ENCODE results near the gene MLST8. TPM values are rescaled to one million over a fixed set of nuclear protein-coding genes. Genes with fewer than 3 reads are reported as not detected.

MLST8 gene
- total RNA-seq, 2 donors from 2014 or later: 16.6 to 21.4 TPM

- intact Hi-C loops (cut with DNase I): no loop called here
- no peak for DNase-seq (ENCODE audit: low spot score)
These were observed 34.4 kb upstream of the MLST8 start for GRCh38 chr16:2170587-2171435.

DNA sequence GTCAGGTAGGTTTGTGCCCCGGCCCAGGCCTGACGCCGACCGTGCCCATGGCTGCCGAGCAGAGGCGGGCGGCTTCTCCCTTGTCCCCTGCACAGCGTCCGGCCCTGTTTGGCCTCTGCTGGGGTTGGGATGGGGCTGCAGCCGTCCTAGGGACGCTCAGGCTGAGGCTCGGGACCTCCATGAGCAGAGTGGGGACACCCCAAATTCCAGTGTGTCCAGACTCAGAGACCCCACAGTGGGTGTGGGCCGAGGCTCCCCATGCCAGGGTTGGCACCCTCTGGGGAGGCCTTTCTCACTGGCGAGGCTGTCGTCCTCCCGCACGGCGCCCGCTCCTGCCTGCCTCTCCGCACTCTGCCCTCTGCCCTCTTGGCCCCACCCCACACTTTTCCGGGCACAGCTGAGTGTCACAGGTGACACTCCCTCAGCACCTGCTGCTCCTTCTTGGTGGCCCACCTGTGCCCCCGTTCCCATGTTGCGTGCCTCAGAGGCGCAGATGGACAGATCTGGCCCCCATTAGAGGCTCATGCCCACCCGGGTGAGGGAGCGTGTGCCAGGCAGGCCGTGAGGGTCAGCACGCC, 33.6 kb upstream of the MLST8 start:
- intact Hi-C loops (cut with DNase I): no loop called here
- DNase-seq (ENCODE audit: low spot score): no peak

DNA sequence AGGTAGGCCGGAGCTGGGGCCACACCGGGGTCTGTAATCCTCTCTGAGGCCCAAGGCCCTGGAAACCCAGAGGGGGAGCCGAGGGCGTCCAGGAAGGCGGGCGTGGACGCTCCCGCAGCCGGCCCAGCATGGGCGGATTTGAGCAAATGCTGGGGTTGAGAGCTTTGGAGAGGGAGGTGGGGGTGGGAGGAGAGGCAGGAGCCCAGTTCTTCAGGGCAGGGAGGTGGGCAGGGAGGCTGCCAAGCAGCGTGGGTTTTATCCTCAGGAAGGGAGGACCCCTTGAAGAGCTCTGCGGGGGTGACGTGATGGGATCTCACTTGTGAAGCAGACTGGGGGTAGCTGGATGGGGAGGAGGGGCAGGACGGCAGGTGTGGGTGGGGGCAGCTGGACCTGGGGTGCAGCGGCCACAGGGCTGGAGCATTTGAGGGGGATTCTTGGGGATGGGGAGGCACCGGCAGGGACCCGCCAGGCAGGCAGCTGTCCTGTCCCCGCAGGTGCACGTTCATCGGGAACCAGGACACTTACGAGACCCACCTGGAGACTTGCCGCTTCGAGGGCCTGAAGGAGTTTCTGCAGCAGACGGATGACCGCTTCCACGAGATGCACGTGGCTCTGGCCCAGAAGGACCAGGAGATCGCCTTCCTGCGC, 32.4 kb upstream of the MLST8 start:
- intact Hi-C loops (cut with DNase I): no loop called here
- no peak for DNase-seq (ENCODE audit: low spot score)

- intact Hi-C loops (cut with DNase I): no loop called here
- DNase-seq (ENCODE audit: low spot score): no peak
These were observed 31.9 kb upstream of the MLST8 start for GRCh38 chr16:2173366-2173765.

GRCh38 chr16:2173916-2174315, 31.3 kb upstream of the MLST8 start:
- DNase-seq (ENCODE audit: low spot score): no peak
- intact Hi-C loops (cut with DNase I): no loop called here

DNA sequence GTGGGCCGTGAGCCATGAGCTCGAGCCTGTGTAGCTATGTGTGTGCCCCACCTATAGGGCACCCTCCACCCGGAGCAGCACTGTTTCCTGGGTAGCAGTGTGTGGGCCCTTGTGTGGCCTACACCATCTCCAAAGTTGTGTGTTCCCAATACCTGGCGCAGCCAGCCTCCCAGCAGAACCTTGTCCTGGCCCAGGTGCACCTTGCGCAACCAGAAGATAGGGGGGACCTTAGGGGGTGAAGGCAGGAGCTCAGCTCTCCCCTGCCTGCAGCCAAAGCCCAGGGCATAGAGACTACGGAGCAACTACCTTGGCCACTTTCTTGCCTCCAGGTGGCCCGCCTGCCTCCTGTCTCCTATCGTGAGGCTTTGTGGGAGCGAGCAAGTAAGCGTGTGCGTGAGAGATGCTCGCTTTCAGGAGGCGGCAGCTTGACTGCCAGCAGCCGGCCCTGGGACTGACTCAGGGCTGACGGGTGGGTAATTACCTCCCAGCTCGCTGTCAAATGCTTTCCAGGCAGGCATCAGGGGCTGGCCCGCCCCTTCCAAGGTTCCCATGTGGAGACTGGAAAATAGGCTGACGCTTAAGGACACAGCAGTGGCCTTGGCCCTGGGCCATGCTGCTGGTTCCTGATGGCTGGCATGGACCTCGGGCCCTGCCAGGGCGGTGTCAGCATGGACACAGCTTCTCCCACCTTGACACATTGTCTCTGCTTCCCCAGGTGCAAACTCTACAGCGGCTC, 30.7 kb upstream of the MLST8 start:
- DNase-seq (ENCODE audit: low spot score): no peak
- intact Hi-C loops (cut with DNase I): no loop called here

GRCh38 chr16:2175454-2175853, 29.8 kb upstream of the MLST8 start:
- intact Hi-C loops (cut with DNase I): no loop called here
- no peak for DNase-seq (ENCODE audit: low spot score)

DNA sequence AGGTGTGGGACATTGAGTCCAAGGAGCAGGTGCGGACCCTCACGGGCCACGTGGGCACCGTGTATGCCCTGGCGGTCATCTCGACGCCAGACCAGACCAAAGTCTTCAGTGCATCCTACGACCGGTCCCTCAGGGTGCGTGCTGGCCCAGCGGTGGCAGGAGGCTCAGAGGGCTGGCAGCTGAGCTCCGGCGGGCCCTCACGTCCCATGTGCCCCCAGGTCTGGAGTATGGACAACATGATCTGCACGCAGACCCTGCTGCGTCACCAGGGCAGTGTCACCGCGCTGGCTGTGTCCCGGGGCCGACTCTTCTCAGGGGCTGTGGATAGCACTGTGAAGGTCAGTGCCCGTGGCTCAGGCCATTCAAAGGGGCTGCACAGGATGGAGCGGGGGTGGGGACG, 29.2 kb upstream of the MLST8 start:
- intact Hi-C loops (cut with DNase I): no loop called here
- DNase-seq (ENCODE audit: low spot score): no peak

GRCh38 chr16:2177101-2177500, 28.2 kb upstream of the MLST8 start:
- intact Hi-C loops (cut with DNase I): no loop called here
- no peak for DNase-seq (ENCODE audit: low spot score)

- no peak for DNase-seq (ENCODE audit: low spot score)
- intact Hi-C loops (cut with DNase I): no loop called here
These were observed 27.7 kb upstream of the MLST8 start for GRCh38 chr16:2177561-2177960.

GRCh38 chr16:2178321-2179106, 26.7 kb upstream of the MLST8 start:
- DNase-seq (ENCODE audit: low spot score): no peak
- intact Hi-C loops (cut with DNase I): no loop called here

DNA sequence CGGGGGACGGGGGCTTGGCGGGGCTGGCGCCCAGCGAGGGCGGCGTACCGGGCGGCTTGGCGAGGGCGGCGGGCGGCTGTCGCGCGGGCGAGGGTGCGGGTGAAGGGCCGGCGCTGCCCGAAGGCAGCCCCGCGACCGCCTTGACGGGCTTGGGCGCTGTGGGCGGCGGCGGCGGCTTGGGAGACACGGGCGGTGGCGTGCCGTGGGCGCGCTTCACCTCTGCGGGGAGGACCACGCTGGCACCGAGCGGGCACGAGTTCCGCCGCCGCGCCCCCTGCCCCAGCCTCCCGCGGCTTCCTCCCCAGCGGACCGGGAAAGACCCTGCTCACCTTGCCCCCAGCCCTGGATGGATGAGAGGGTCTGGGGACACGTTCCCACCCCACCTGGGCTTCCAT, 26.1 kb upstream of the MLST8 start:
- intact Hi-C loops (cut with DNase I): no loop called here

DNA sequence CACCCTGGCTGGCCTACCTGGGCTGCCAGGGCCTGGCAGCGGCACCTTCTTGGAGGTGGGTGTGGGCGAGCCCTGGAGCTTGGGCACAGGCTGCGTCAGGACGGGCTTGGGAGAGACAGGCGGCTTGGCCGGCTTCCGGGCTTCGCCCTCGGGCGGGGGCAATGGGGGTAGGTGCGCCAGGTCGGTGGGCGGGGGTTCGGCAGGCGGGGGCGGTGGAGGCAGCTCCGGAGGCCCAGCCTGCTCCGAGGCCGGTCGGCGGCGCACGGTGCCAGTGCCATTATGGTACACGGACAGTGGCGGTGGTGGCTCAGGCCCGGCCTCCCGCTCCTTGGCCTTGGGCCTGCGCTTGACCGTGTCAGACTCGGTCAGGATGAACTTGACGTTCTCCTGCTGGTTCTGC, 25.7 kb upstream of the MLST8 start:
- intact Hi-C loops (cut with DNase I): no loop called here
- no peak for DNase-seq (ENCODE audit: low spot score)

More for the DNA sequence above, 26.1 kb upstream of the MLST8 start:
- DNase-seq (ENCODE audit: low spot score): no peak

DNA sequence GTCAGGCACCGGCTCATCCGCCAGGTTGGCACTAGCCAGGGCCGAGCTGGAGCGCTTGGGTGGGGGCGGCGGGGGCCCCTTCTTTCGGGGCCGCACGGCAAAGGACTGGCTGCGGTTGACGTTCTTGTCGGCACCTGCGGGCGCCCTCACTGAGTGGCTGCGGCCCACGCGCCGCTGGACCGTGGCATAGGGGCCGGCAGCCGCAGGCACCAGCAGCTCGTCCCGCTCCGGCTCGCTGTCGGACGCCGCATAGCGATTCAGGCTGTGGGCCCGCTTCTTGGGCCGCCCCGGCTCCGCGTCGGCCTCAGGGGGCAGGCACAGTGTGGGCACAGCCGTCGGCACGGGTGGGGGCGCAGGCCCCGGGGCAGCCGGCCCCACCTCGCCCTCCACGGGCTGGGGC, 24.8 kb upstream of the MLST8 start:
- no peak for DNase-seq (ENCODE audit: low spot score)
- intact Hi-C loops (cut with DNase I): no loop called here

DNA sequence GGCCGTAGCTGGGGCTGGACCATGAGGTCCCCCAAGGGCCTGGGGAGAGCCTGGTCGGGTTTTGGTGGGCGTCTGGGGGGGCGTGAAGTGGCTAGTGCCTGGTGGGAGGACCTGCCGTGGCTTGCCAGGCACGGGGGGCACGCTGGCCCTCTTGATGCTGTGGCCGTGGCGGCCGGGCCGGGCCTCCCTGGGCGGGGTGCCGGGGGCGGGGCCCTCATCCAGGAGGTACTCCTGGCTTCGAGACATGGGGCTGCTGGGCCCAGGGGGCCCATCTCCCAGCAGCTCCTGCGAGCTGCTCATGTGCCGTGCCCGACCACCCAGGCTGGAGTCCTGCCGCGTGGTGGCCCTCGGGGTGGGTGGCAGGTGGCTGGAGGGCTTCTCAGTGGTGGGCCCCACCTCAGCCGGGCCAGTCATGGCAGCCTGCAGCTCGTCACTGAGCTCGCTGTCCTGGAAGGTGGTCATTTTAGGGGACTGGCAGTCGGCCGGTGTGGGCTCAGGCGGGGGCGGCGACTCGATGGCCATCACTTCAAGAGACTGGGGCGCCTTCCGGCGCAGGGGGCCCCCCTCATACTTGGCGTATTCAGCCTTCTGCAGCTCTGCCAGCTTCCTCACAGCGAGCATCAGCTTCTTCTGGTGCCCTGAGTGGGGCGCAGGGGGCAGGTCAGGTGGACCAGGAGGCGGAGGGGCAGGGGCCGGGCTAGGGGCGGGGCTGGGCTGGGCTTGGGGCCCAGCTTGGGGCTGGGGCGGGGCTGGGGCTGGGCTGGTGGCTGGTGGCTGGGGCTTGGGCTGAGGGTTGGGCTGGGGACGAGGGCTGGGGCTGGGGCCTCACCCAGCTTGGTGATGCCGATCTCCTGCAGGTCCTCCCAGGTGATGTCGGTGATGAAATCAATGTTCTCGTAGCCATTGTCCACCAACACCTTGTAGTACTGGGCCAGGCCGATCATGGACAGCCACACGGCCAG, 24.0 kb upstream of the MLST8 start:
- no peak for DNase-seq (ENCODE audit: low spot score)
- intact Hi-C loops (cut with DNase I): no loop called here

DNA sequence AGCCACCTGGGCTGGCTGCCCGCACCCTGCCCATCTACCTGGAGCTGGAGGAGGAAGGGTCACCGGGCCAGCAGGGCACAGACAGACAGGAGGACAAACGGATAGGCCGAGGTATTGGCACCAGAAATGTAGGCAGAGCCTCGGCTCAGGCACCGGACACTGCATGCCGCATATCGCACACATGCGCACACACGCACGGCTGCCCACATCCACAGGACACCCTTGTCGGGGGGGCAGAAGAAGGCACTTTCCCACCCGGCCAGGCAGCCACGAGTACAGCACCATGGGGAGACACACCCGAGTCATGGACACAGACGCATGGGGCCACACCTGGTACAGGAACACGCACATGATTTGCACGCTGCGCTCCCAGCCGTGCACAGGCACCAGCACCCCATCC, 23.3 kb upstream of the MLST8 start:
- no peak for DNase-seq (ENCODE audit: low spot score)
- intact Hi-C loops (cut with DNase I): no loop called here

GRCh38 chr16:2183671-2184070, 21.6 kb upstream of the MLST8 start:
- intact Hi-C loops (cut with DNase I): no loop called here
- no peak for DNase-seq (ENCODE audit: low spot score)

DNA sequence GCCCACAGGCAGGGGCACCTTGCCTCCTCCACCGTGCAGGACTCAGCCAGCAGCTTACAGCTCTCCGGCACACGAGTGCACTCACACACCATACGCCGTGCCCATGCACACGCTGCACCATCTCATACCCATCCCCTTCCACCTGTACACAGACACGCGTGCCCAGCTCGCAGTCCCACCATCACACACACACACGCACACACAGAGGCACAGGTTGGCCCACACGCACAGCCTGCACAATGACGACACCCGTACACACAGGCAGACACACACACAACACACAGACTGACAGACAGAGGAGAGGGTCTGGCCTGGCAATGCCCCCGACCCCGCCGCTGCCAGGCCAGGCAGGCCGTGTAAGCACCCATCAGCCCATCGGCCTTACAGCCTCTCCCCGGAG, 20.9 kb upstream of the MLST8 start:
- intact Hi-C loops (cut with DNase I): no loop called here
- no peak for DNase-seq (ENCODE audit: low spot score)
